Measurements from ENCODE around the gene ZIM2.
"Not testable (repeated sequence)": the region's sequence is repeated elsewhere in the genome, so short reads cannot be mapped to it uniquely, and the experiment has no call there.

Gene ZIM2

DNA sequence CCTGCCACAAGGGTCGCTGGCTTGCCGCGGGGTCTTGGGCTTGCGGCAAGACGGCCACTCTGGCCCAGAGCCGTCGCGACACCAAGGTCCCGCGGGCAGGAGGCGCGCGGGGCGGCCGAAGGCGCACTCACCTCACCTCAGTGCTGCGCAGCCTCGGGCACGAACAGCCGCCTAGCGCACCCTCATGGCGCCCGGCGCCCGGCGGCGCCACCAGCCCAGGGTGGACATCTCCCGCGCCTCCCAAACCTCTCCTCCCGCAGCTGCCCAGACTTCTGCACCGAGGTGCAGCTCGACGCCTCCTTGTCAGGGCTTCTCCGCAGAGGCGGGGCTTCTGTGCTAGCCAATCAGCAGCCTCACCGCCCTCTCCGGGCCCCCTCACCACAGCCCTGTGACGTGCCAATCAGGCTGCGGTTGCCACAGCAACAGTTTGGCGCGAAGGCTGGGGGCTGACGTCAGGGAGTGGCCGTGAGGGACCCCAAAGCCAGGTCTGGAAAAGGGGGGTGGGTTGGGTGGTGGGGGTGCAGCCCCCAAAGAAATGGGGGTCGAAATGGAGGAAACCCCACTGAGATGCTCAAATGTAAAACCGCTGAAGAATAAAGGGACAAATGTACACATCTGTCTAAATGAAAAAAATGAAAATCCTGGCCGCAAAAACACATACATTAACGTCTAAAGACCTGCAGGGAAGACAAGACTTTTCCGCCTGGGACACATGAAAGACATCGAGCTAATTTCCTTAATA lies at the start of gene ZIM2, which contains the start of gene PEG3:
TSS of gene ZIM2 (minus strand) at position 276 of the 742 bp plus-strand sequence. CDS start 16,449 bp downstream, outside the sequence.
TSS of gene PEG3 (minus strand) at position 276 of the 742 bp plus-strand sequence. CDS start 16,071 bp downstream, outside the sequence.
- in situ Hi-C loops (cut with MboI; ENCODE audit: low sequenced_read_pairs): no loop called here

DNA sequence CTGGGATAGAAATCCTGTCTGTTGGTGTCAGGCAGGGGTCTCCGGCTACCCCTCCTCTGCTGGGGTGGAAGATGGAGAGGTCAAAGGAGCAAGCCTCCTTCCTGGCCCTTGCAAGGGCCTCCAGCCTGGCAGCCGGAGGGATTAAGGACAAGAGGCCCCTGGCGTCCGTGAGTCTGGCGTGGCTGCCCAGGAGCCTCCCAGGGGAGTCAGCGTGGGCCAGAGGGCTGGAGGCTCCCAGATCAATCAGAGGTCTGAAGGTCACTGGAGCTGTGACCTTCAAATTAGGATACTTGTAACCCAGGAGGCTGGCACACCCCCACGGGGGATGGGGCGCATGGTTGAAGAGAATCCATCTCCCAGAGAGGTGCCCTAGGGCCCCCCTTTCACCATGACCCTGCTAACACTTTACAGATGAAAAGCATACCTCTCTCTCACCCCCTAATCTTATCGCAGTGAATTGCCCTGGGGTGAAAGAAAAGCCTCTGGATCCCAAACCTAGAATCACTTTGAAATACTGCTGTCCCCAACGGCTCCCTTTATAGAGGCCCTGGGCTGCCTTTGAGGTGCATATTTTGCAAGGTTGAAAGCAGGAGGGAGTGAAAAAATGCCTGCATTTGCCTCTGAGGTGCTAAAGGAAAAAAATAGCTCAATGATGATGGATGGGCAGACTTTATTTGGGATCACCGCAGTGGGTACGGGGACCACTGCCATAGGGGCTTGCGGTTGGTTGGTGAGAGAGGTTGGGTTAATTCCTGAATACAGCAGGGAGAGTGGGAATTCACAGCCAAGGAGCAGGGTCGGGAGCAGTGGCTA lies 44.9 kb upstream of the ZIM2 start:
- in situ Hi-C loops (cut with MboI; ENCODE audit: low sequenced_read_pairs): no loop called here

DNA sequence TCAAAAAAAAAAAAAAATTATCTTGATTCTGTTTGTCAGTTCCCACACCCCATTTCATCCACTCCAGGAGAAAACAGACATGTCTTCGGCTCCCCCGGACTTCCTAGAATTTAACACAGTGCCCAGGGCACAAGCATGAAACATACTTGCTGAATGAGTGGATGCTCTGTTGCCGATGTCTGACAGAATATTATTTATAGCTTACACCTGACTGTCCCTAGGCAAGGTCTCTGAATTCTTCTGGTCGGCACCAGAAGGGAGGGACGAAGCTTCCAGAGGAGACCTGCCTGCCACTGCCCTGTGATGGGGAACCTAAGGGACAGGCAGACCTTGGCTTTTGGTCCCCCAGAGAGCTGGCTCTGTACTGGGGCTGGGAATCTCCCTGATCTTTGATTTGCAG lies 43.9 kb upstream of the ZIM2 start:
- in situ Hi-C loops (cut with MboI; ENCODE audit: low sequenced_read_pairs): no loop called here

DNA sequence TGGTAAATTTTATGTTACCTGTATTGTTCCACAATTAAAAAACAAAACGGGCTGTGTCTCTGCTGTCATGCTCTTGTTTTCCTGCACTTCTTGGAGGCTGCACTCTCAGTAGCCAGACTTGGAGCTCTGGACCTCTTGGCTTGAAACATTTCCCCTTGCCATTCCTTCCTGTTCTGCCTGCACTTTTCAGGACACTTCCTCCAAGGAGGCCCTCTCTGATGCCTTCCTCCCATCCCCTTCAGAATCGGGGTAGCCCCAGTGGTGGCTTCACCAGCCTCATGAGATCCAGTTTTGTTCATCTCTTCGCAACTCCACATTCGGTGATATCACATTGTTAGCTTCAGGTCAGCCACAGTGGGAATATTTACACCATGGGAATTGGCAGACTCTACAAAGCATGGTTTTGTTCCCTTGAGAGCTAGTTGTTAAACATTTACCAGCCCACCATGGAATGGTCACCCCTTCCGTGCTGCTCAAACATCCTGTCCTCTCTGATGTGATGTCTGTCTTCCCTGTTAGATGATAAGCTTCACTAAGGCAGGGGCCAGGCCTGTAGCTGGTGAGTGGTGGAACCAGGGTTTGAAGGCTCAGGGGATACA lies 40.2 kb upstream of the ZIM2 start:
- in situ Hi-C loops (cut with MboI; ENCODE audit: low sequenced_read_pairs): no loop called here

DNA sequence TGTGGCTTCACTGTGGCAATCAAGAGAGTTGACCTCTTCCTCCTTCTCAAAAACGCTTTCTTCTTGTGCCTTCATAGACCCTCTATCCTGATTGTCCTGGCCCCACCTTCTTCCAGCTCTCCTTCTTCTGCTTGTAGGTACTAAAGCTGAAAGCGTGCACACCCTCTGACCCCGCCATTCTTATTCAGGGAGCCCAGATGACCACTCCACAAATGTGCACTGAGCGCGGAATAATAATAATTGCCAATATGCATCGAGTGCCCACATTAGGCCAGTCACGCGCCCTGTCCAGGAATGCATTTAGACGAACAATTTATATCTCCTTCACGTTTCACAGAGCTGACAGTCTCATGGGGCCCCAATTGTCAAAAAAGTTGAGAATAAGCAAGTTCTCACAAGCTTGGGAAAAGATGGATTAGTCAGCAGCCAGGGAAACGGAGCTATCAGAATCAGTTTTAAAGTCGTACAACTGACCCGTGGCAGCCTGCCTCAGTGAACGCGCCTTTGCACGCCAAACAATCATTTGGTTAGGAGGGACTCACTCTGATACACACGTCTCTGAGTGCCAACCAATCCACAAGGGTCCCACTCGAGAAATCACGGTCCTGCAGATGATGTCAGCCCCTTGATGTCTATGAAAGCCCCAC lies 36.7 kb upstream of the ZIM2 start:
- in situ Hi-C loops (cut with MboI; ENCODE audit: low sequenced_read_pairs): no loop called here

DNA sequence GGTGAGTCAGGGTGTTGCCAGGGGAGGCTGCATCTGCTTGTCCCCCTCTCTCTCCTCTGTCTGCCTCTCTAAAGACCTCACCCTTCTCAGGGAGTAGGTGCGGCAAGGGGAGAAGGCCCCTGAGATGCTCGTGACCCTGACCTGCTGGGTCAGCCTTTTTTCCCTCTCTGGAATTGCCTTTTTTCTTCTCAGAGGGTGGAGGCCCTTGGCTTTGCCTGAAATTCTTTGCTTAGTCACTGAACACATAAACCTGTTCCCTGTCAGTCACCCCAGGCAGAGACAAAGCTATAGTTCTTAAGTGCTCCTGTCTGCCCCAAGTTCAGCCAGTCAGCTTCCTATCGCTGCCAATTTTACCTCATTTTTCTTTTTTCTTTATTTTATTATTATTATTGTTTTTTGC lies 35.2 kb upstream of the ZIM2 start:
- in situ Hi-C loops (cut with MboI; ENCODE audit: low sequenced_read_pairs): no loop called here

DNA sequence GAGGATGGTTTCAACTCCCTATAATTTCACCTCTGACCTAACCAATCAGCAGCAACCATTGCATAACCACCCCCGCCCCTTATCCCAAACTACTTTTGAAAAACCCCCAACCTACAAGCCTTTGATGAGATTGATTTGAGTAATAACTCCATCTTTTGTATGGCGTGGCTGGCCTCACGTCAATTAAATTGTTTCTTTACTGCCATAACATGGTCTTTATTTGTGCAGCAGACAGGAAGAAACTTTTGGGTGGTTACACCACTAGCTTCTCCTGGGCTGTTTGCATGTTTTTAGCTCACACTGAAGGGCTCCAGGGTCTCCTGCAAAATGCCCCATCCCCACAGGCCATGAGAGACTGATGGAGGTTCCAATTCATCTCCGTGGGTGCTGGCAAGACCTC lies 34.0 kb upstream of the ZIM2 start:
- in situ Hi-C loops (cut with MboI; ENCODE audit: low sequenced_read_pairs): no loop called here

DNA sequence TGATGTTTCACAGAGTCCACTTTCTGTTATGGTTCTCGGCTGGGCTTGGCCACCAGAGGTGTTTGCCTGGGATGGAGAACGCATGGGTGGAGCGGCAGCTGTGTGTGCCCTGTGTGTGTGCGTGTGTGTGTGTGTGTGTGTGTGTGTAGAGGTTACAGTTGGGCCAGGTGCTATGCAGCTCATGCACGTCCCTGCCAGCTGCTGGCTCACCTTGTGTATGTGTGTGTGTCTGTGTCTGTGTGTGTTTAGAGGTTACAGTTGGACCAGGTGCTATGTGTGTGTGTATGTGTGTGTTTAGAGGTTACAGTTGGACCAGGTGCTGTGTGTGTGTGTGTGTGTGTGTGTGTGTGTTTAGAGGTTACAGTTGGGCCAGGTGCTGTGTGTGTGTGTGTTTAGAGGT lies 33.0 kb upstream of the ZIM2 start:
- in situ Hi-C loops (cut with MboI; ENCODE audit: low sequenced_read_pairs): no loop called here

DNA sequence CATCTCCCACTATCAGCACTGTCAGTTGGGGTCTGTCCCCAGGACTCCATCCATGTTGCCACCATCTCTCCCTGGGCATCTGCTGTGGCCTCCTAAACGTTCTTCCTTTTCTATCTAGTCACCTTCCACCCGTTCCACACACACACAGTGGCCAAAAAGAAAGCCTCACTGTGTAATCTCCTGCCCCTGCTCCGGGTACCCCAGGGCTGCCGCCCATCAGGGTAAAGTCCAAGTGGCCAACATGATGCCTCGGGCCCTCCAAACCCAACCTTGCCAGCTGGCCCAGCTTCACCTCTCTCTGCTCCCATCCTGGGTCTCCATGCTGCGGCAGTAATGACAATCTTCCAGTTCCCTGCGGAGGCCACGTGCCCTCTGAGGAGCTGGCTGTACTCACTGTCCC lies 29.4 kb upstream of the ZIM2 start:
- in situ Hi-C loops (cut with MboI; ENCODE audit: low sequenced_read_pairs): no loop called here

DNA sequence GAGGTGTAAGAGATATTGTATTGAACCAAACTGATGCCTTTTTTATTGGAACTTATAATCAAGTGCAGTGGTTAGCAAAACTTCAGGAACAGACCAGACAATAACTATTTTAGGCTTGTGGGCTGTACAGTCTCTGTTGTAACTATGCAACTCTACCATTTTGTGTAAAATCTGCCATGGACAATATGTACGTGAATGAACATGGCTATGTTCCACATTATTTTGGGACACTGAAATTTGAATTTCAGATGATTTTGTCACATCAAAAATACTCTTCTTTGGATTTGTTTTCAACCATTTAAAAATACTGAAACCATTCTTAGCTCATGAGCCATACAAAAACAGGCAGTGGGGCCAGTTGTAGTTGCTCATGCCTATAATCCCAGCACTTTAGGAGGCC lies 27.9 kb upstream of the ZIM2 start:
- in situ Hi-C loops (cut with MboI; ENCODE audit: low sequenced_read_pairs): no loop called here

DNA sequence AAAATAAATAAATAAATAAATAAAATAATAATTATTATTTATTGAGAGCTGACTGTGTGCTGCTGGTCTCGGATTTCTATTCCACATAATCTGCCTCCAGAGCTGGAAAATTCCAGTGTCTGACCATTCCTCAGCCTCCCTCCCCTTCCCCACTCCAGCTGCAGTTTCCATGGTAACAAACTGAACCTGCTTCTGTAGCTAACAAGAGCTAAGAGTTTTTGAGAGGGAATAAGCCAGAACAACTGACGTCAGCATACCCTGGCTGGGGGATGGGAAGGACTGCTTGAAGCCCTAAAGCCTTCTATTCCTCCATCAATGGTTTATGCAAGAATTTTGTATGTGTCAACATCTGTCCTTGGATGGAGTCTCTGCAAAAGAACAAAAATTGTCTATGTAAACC lies 26.0 kb upstream of the ZIM2 start:
- in situ Hi-C loops (cut with MboI; ENCODE audit: low sequenced_read_pairs): no loop called here

DNA sequence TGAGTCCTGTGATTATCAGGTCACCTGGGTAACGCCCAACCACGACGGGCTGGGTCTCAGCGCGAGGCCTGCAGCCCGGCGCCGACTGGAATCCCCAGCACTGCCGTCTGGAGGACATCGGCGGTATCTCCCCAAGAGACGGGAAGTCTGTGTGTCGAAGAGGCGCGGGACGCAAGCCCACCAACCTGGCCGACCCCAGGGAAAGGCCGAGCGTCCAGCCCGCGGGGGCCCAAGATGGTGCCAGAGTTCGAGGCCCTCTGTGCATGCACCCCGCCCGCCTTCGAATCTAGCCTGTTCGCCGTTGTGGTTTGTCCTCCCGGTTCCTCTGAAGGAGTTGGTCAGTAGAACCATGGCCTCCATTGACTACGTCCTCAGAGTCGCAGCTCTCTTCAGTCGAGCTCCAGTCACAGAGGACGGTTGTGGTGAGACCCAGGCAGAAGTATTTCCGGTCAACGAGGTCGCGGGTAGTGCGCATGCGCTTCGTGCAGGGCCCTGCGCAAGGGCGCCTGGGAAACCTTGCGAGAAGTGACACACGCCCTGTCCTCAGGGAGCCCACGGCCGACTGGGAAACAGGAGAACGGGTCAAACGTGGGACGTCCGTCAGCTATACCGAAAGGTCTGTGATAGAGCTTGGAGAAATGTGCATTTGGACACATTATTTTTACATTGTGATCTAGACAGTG lies 24.1 kb upstream of the ZIM2 start:
- in situ Hi-C loops (cut with MboI; ENCODE audit: low sequenced_read_pairs): no loop called here

DNA sequence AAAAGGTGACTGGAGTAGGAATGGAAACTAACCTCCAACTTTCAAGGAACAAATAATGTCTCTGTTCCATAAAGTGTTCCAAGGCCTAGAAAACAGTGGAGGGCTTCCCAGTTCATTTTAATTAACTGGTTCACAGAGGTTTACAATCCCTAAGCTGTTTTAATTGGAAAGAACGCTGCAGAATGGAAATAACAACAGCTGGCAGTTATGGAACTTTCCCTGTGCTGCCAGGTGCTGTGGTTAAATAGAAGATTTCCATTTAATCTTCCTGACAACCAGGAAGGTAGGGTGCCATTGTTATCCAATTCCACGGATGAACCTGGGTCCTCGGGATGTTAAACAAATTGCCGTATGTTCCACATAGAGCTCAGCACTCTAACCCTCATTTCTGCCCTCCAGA lies 22.2 kb upstream of the ZIM2 start:
- in situ Hi-C loops (cut with MboI; ENCODE audit: low sequenced_read_pairs): no loop called here

DNA sequence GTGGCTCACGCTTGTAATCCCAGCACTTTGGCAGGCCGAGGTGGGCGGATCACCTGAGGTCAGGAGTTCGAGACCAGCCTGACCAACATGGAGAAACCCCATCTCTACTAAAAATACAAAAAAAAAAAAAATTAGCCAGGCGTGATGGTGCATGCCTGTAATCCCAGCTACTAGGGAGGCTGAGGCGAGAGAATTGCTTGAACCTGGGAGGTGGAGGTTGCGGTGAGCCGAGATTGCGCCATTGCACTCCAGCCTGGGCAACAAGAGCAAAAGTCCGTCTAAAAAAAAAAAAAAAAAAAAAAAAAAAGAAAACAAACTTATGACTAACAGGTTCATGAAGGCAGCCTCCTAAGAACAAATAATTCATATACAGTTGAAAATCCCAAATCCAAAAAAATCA lies 19.9 kb upstream of the ZIM2 start:
- in situ Hi-C loops (cut with MboI; ENCODE audit: low sequenced_read_pairs): not testable (repeated sequence)

DNA sequence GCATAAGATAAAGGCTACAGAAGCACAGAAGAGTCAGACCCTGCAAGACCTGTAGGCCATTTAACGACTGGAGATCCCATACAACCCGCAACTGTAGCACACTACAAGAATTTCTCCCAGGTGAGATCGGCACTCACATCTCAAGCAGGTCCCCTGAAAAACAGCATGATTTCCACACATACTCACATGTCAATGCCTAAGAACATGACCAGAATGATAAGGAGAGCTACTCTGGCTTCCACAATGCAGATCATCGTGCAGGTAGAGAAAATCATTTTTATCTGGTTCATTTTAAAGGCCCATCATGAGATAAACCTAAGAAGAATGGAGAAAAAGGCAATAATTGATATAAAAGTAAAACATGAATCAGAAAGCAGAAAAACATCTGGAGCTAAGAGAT lies 17.5 kb upstream of the ZIM2 start:
- in situ Hi-C loops (cut with MboI; ENCODE audit: low sequenced_read_pairs): no loop called here

DNA sequence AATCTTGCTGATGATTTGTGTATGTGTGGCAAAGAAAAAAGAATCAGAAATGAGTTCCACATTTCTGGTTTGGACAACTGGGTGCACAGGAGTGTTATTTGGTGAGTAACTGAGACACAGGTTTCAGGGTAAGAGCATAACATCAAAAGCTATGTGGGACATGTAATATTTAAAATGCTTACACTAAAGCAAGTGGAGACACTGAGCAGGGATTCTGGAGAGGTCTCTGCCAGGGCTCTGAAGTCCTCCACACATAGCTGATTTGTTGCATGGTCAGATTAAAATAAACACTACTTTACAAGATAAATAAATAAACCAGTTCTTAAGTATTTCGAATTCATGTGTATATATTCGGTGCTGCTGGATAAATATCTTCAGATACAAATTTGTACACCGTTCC lies 16.3 kb upstream of the ZIM2 start:
- in situ Hi-C loops (cut with MboI; ENCODE audit: low sequenced_read_pairs): no loop called here

DNA sequence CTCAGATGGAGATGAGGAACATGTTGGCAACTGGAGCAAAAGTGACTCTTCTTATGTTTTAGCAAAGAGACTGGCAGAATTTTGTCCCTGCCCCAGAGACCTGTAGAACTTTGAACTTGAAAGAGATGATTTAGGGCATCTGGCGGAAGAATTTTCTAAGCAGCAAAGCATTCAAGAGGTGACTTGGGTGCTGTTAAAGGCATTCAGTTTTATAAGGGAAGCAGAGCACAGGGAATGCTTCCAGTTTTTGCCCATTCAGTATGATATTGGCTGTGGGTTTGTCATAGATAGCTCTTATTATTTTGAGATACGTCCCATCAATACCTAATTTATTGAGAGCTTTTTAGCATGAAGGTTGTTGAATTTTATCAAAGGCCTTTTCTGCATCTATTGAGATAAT lies 11.8 kb upstream of the ZIM2 start:
- in situ Hi-C loops (cut with MboI; ENCODE audit: low sequenced_read_pairs): not testable (repeated sequence)

DNA sequence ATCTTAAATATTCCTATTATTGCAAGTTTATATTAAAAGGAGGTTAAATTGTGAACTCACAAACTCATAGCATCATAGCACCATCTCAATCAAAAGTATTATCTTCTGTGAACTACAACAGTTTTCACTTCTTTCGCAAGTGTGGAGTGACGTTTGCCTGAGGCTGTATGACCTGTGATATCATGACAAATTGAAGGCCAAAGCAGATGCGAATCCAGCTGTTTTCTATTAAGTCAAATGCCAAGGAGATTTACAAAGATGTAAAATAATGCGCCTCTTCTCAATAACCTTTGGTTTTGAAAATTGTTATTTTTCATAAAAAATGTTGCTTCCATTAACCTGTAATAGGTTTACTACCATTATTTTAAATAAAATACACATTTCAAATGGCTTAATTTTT lies 7.6 kb upstream of the ZIM2 start:
- in situ Hi-C loops (cut with MboI; ENCODE audit: low sequenced_read_pairs): no loop called here

DNA sequence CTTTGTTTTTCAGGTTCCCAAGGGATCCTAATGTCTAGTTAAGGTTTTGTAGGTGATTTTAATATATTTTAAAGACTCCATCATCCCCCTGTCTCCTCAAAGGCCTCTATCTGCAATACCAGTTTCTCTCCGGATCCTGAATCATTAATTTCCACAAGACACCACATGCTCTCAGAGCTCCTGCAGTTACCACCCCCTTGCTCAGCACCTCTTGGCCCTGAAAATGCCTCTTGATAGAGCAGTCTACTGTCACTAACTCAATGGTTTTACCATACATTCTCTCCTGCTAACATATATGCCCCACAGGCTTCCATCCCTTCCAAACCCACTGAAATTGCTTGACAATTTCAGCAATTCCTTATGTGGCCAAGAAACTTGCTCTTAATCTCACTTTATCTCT lies 1.9 kb upstream of the ZIM2 start:
- in situ Hi-C loops (cut with MboI; ENCODE audit: low sequenced_read_pairs): no loop called here

DNA sequence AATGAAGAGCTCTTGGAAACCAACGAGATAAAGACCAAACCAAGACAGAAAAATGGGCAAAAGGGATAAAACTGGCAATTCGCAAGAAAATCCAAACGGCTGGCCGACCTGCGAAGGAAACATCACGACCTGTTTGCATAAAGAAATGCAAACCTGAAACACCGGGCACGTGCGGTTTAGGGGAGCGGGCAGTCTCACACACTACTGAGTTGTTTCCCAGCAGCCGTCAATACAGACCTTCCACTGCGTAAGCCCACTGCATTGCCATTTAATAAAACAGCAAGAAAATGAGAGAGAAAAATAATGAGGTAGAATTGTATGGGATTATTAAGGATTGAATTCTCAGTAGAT lies 642 bp upstream of the ZIM2 start:
- in situ Hi-C loops (cut with MboI; ENCODE audit: low sequenced_read_pairs): no loop called here
